DND-41 (cell line): Measurements from ENCODE around the gene CD96.

Source experiments
- CTCF ChIP-seq: IDR thresholded peaks from 2 replicates; pipeline ENCODE4 v1.5.1; 2012; ENCODE audit warnings: borderline replicate concordance, low read length, moderate library complexity, mild to moderate bottlenecking; ENCODE audit not compliant: poor library complexity, severe bottlenecking; ENCODE audit errors: extremely low read depth
- EZH2 ChIP-seq: IDR thresholded peaks from 3 replicates; pipeline ENCODE4 v1.6.1; 2012; ENCODE audit warnings: borderline replicate concordance, low read depth, mild to moderate bottlenecking, moderate library complexity, low read length, inconsistent platforms; ENCODE audit not compliant: severe bottlenecking

- TF ChIP-seq CTCF (no peak), EZH2 (no peak)
Observed at GRCh38 chr3:111608383-111608782, 66.4 kb downstream of the CD96 start.
